Caco-2 (cell line): ENCODE data around the gene NUB1. TPM values are rescaled to one million over a fixed set of nuclear protein-coding genes. Genes with fewer than 3 reads are reported as not detected.

Experiments used
- Bru-seq: library from RNA; stranded (reverse); fragments of 400-500 nt; gene quantifications from one replicate; lab custom pipeline; 2021; lab: Mats Ljungman, UMichigan
- BruChase-seq, 2 experiments: library from RNA; stranded (reverse); fragments of 400-500 nt; gene quantifications; one replicate each; lab custom pipeline; 2021; lab: Mats Ljungman, UMichigan
- BruUV-seq: library from RNA; stranded (reverse); fragments of 400-500 nt; replicated peaks from 2 replicates; lab custom pipeline; 2021; lab: Mats Ljungman, UMichigan
- CTCF ChIA-PET: fragments of 300-600 bp; sonication (Branson Sonifier 250); formaldehyde crosslinking; loops from one replicate; lab custom pipeline; 2022; ENCODE audit warnings: antibody characterized with exemption; lab: Charles Lee
- POLR2A ChIA-PET: fragments of 300-600 bp; sonication (Branson Sonifier 250); formaldehyde crosslinking; loops from one replicate; lab custom pipeline; 2022; ENCODE audit warnings: antibody characterized with exemption; lab: Charles Lee
- DNase-seq, 2 experiments: peaks; one replicate each; pipeline versions ENCODE4 v3.0.0 to v3.0.0-alpha.2; 2020 to 2022
- H3K27me3 ChIP-seq: replicated peaks from 2 replicates; pipeline ENCODE4 v1.6.0; 2011; ENCODE audit warnings: low read length; ENCODE audit not compliant: control insufficient read depth, insufficient read depth
- H3K36me3 ChIP-seq: 2 replicates; pipeline ENCODE4 v1.5.1; 2011; ENCODE audit warnings: low read length; ENCODE audit not compliant: control insufficient read depth, insufficient read depth
- H3K4me1 ChIP-seq: fragments of 250-450 bp; sonication (Bioruptor Pico); 2 replicates; pipeline ENCODE4 v1.5.1; 2020; ENCODE audit warnings: mild to moderate bottlenecking
- H3K4me3 ChIP-seq: 2 replicates; pipeline ENCODE4 v1.5.1; 2011; ENCODE audit warnings: low read depth, mild to moderate bottlenecking, control low read depth, low read length
- H3K9me3 ChIP-seq: fragments of 250-450 bp; sonication (Bioruptor Pico); 2 replicates; pipeline ENCODE4 v1.5.1; 2020; ENCODE audit warnings: mild to moderate bottlenecking, moderate library complexity
- H3K27ac Mint-ChIP-seq: one replicate; pipeline ENCODE4 v1.8.0; 2022; ENCODE audit warnings: mixed read lengths; ENCODE audit not compliant: unreplicated experiment
- H3K27me3 Mint-ChIP-seq: one replicate; pipeline ENCODE4 v1.8.0; 2022; ENCODE audit warnings: mixed read lengths; ENCODE audit not compliant: insufficient read depth, unreplicated experiment
- H3K36me3 Mint-ChIP-seq: one replicate; pipeline ENCODE4 v1.8.0; 2022; ENCODE audit warnings: mild to moderate bottlenecking, mixed read lengths; ENCODE audit not compliant: insufficient read depth, unreplicated experiment
- H3K4me1 Mint-ChIP-seq: one replicate; pipeline ENCODE4 v1.8.0; 2022; ENCODE audit warnings: low read depth, mixed read lengths; ENCODE audit not compliant: unreplicated experiment
- H3K4me3 Mint-ChIP-seq: one replicate; pipeline ENCODE4 v1.8.0; 2022; ENCODE audit warnings: mild to moderate bottlenecking, moderate library complexity, mixed read lengths; ENCODE audit not compliant: unreplicated experiment
- H3K9me3 Mint-ChIP-seq: one replicate; pipeline ENCODE4 v1.8.0; 2022; ENCODE audit warnings: mixed read lengths; ENCODE audit not compliant: unreplicated experiment
- CTCF ChIP-seq, 2 experiments: fragments of 200-600 bp in 1 of 2; IDR thresholded peaks; 1 replicate in 1 of 2; 2 replicates in 1 of 2; pipeline versions ENCODE4 v1.5.1 to v1.8.0; 2011 to 2022; ENCODE audit warnings: antibody characterized with exemption in 1 of 2, control low read depth in 1 of 2, inconsistent platforms in 1 of 2, low read depth in 1 of 2, low read length in 1 of 2, mild to moderate bottlenecking in 1 of 2, moderate library complexity in 1 of 2; ENCODE audit not compliant: insufficient read depth in 1 of 2, severe bottlenecking in 1 of 2, unreplicated experiment in 1 of 2
- intact Hi-C: fragments of 100-400 bp; cut with micrococcal nuclease; formaldehyde crosslinking; loops from one replicate; pipeline ENCODE4 v1.10.0; 2022; ENCODE audit not compliant: unreplicated experiment
- long read RNA-seq: library from polyadenylated mRNA; stranded (forward); transcript quantifications from one replicate; pipeline ENCODE4 v2.0.0, GENCODE V29; 2022
- total RNA-seq: library from RNA; stranded (reverse); gene quantifications from 2 replicates; pipeline ENCODE4 v1.2.3, GENCODE V29; 2022

The NUB1 gene, protein sequence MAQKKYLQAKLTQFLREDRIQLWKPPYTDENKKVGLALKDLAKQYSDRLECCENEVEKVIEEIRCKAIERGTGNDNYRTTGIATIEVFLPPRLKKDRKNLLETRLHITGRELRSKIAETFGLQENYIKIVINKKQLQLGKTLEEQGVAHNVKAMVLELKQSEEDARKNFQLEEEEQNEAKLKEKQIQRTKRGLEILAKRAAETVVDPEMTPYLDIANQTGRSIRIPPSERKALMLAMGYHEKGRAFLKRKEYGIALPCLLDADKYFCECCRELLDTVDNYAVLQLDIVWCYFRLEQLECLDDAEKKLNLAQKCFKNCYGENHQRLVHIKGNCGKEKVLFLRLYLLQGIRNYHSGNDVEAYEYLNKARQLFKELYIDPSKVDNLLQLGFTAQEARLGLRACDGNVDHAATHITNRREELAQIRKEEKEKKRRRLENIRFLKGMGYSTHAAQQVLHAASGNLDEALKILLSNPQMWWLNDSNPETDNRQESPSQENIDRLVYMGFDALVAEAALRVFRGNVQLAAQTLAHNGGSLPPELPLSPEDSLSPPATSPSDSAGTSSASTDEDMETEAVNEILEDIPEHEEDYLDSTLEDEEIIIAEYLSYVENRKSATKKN
- total RNA-seq (51.6 and 54.6 TPM in 2 replicates), Bru-seq, nascent RNA (percentile 71 among the genes with signal in this experiment), BruChase-seq, experiment 1, labeled RNA remaining after a 2-hour chase (percentile 76 among the genes with signal in this experiment), BruChase-seq, experiment 2, labeled RNA remaining after a 6-hour chase (percentile 85 among the genes with signal in this experiment)
- long read RNA-seq, transcript NUB1-203 (9 exons, 1,703 nt): major isoform, 24 of 76 reads
- long read RNA-seq, transcript NUB1-201 (15 exons, 3,180 nt): minor isoform, 17 of 76 reads
- long read RNA-seq, partial matches to known transcripts: 21 of 76 reads
- long read RNA-seq, other reads (novel, unspliced or antisense): 13 of 76 reads

DNA sequence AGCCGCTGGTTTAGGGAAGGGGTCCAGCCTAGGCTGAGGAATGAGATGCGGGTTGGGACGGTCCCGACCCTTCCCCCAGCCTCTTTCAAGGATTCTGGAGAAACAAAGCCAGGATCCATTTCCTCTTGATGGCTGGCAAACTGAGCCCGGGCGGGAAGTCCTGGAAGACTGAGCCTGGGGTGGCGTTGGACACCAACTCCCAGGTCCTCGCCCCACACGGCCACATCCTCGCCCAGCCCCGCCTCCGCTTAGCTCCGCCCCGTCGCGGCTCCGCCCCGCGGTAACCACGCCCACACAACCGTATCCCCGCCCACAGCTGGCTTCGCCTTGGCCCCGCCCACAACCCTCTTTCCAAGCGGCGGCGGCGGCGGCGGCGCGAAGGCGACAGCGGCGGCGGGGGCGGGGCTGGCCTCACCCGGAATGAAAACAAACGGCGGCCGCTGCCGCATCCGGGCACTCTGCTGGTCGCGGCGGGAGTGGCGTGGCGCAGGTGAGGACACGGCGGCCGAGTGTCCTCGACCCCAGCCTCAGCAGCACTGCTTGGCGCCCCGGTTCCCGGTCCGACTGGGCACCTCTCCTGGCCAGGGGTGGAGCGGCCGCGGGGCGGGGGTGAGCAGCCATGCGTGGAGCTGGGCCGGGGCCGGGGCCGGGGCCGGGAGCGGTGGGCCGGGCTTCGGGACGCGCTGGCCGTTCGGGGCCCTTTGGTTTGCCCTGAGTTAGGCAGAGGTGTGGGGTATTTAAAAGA is at the start of gene NUB1:
Gene NUB1, plus strand, starts transcription at position 456 of the 745 bp plus-strand sequence. CDS start 3,538 bp downstream, outside the sequence.
- intact Hi-C loops: loop anchor here (1.0 kb wide), 1 partner anchor 9 kb away; no protein-coding TSS in a partner anchor
- peak within 1 kb of the TSS; percentile 59 for H3K27ac Mint-ChIP-seq
- no TSS peak for BruUV-seq

DNA sequence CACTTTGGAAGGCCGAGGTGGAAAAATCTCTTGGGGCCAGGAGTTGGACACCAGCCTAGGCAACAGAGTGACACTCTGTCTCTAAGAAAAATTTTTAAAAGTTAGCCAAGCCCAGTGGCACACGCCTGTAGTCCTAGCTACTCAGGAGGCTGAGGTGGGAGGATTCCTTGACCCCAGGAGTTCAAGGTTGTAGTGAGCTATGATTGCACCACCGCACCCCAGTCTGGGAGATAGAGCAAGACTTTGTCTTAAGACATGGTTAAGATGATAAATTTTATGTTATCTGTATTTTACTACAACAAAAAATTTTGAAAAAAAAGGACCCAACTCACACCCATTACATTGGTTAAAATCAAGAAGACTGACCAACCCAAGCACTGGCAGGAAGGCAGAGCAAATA is 48.8 kb upstream of the NUB1 start:
- Mint-ChIP-seq H3K4me3 (no peak overlapping the region), H3K4me1 (no peaks in the 10 kb centered on the region), H3K9me3 (no peaks in the 10 kb centered on the region), H3K36me3 (no peaks in the 10 kb centered on the region), H3K27me3 (peaks cover 15% of the 10 kb centered on the region), H3K27ac (no peak overlapping the region)
- no TSS peak for BruUV-seq
- intact Hi-C loops: no loop called here
- no peak for DNase-seq
- H3K36me3 ChIP-seq: no peaks in the 10 kb centered on the region
- no peaks in the 10 kb centered on the region for H3K4me1 ChIP-seq
- H3K27me3 ChIP-seq: no peaks in the 10 kb centered on the region
- ChIA-PET CTCF (no interaction called here), POLR2A (no interaction called here)
- H3K9me3 ChIP-seq: no peaks in the 10 kb centered on the region
- no peak for TF ChIP-seq CTCF (IDR thresholded peaks at IDR 0.05; ENCODE audit: insufficient read depth in 1 of 2, low read depth in 1 of 2, low read length in 1 of 2, severe bottlenecking in 1 of 2, unreplicated experiment in 1 of 2)
- no peak overlapping the region for H3K4me3 ChIP-seq

More for the DNA sequence above, at the start of gene NUB1:
- Mint-ChIP-seq H3K4me1 (peaks cover 11% of the 10 kb centered on the region), H3K27me3 (no peaks in the 10 kb centered on the region), H3K36me3 (peaks cover 21% of the 10 kb centered on the region), H3K4me3 (peak within 1 kb of the TSS; percentile 75), H3K9me3 (no peaks in the 10 kb centered on the region)
- peaks cover 2% of the 10 kb centered on the region for H3K36me3 ChIP-seq
- CTCF ChIA-PET: interaction anchor here (0.6 to 3.3 kb wide), 6 partner anchors 9 to 504 kb away, joined by 3 to 12 read pairs (median 5); no protein-coding TSS in a partner anchor
- H3K27me3 ChIP-seq: no peaks in the 10 kb centered on the region
- peak within 1 kb of the TSS; percentile 85 for H3K4me3 ChIP-seq
- DNase-seq: peak; percentile 88 to 96
- POLR2A ChIA-PET: interaction anchor here (0.6 to 1.3 kb wide), 7 partner anchors 11 to 395 kb away, joined by 3 to 9 read pairs (median 4); partner anchors contain the start of gene ABCF2
- H3K4me1 ChIP-seq: peaks cover 15% of the 10 kb centered on the region
- TF ChIP-seq CTCF (IDR thresholded peaks at IDR 0.05; ENCODE audit: insufficient read depth in 1 of 2, low read depth in 1 of 2, low read length in 1 of 2, severe bottlenecking in 1 of 2, unreplicated experiment in 1 of 2): no peak
- no peaks in the 10 kb centered on the region for H3K9me3 ChIP-seq
